Spleen (tissue), 11 donors: Measurements from ENCODE around the gene HOXC5. TPM values are rescaled to one million over a fixed set of nuclear protein-coding genes. Genes with fewer than 3 reads are reported as not detected.

Source experiments
- DNase-seq: peaks from one replicate; pipeline ENCODE4 v3.0.0-alpha.2; 2020
- H3K27ac ChIP-seq, 8 donors: fragments of 200-600 bp; sonication (generic) in 7 of 8; 1 replicate in 4 of 8; 2 replicates in 4 of 8; pipeline versions ENCODE4 v1.5.0 to v1.8.0; 2016 to 2021; ENCODE audit warnings: inconsistent platforms in 4 of 8, mild to moderate bottlenecking in 4 of 8, moderate library complexity in 1 of 8
- H3K27me3 ChIP-seq, 7 donors: fragments of 200-600 bp; sonication (generic) in 6 of 7; replicated peaks in 1 of 7; 1 replicate in 4 of 7; 2 replicates in 3 of 7; pipeline versions ENCODE4 v1.5.0 to v1.8.0; 2016 to 2021; ENCODE audit warnings: inconsistent platforms in 3 of 7, mild to moderate bottlenecking in 1 of 7
- H3K36me3 ChIP-seq, 6 donors: fragments of 200-600 bp; sonication (generic) in 5 of 6; 1 replicate in 4 of 6; 2 replicates in 2 of 6; pipeline versions ENCODE4 v1.5.0 to v1.8.0; 2016 to 2021; ENCODE audit warnings: inconsistent platforms in 2 of 6
- H3K4me1 ChIP-seq, 6 donors: fragments of 200-600 bp; sonication (generic) in 5 of 6; 1 replicate in 3 of 6; 2 replicates in 3 of 6; pipeline versions ENCODE4 v1.5.0 to v1.8.0; 2016 to 2021; ENCODE audit warnings: inconsistent platforms in 3 of 6
- H3K4me3 ChIP-seq, 8 donors: fragments of 200-600 bp; sonication (generic) in 7 of 8; 1 replicate in 4 of 8; 2 replicates in 4 of 8; pipeline versions ENCODE4 v1.5.0 to v1.8.0; 2016 to 2021; ENCODE audit warnings: inconsistent platforms in 4 of 8, mild to moderate bottlenecking in 4 of 8, moderate library complexity in 2 of 8
- H3K9me3 ChIP-seq, 8 donors: fragments of 200-600 bp; sonication (generic) in 7 of 8; 1 replicate in 4 of 8; 2 replicates in 4 of 8; pipeline versions ENCODE4 v1.5.0 to v1.8.0; 2016 to 2021; ENCODE audit warnings: inconsistent platforms in 4 of 8
- CTCF ChIP-seq, 11 experiments: fragments of 200-600 bp in 7 of 11; fragments of 450-650 bp in 4 of 11; sonication (generic) in 4 of 11; IDR thresholded peaks in 8 of 11; conservative IDR thresholded peaks in 3 of 11; 1 replicate in 7 of 11; 2 replicates in 4 of 11; pipeline versions ENCODE4 v1.4.0 to v1.8.0; 2016 to 2021; ENCODE audit warnings: antibody characterized with exemption in 11 of 11, inconsistent platforms in 4 of 11, mild to moderate bottlenecking in 1 of 11
- POLR2A ChIP-seq, 3 donors: fragments of 450-650 bp; IDR thresholded peaks; one replicate each; pipeline ENCODE4 v1.5.1; 2017; ENCODE audit warnings: antibody characterized with exemption in 3 of 3, mild to moderate bottlenecking in 1 of 3
- POLR2AphosphoS5 ChIP-seq, 3 donors: sonication (generic); formaldehyde crosslinking; IDR thresholded peaks; one replicate each; pipeline ENCODE4 v1.5.1; 2017; ENCODE audit warnings: antibody characterized with exemption in 3 of 3
- WGBS, 5 donors: extraction: QIAGEN DNeasy Blood & Tissue Kit in 3 of 5; methylation state at CpG; one replicate each; pipeline versions ENCODE4 v1.1.5 to v1.1.7; 2013 to 2018; 5-methylcytosine and 5-hydroxymethylcytosine counted together
- intact Hi-C: fragments of 100-400 bp; cut with DNase I; formaldehyde crosslinking; loops from one replicate; pipeline ENCODE4 v1.15.0; 2023; ENCODE audit warnings: low total_unique reads
- polyA plus RNA-seq, 3 donors: library from polyadenylated mRNA; stranded (reverse); fragments of 200-250 nt; gene quantifications; one replicate each; pipeline ENCODE4 v1.2.1, GENCODE V29; 2013
- total RNA-seq, 7 donors: library from RNA; depleted of rRNA in 3 of 7; stranded (reverse); fragments of >200 nt in 3 of 7; fragmentation: NEBNext Ultra II Directional in 4 of 7; extraction: Animal tissue kit (Norgen Biotek cat#: 25700) in 4 of 7; gene quantifications; one replicate each; pipeline versions ENCODE4 v1.1.0 to v1.2.1, GENCODE V29; 2016 to 2021
- donor health status: healthy with polysubstance abuse.
- donor health status: DM: no; HTN: no; CAD: no; lungs with moderate emphysema.
- donor health status: DM: no; HTN: no; CAD: no.
- donor health status: Bipolar disorder and iron deficiency.
- donor health status: healthy.
- donor health status: DM: no; HTN: no; CAD: no.
- donor health status: DM: yes; HTN: yes; CAD: no.

Gene HOXC5
- total and polyA plus RNA-seq, 10 donors = 0.06 TPM; not detected in 9

- no peak for DNase-seq
- Histone ChIP-seq H3K9me3 (peaks cover 0 to 1% (median 0%) of the 10 kb centered on the region in 8 donors), H3K27me3 (peaks cover 33 to 100% (median 100%) of the 10 kb centered on the region in 7 donors), H3K27ac (no peak overlapping the region), H3K4me1 (peaks cover 18 to 43% (median 37%) of the 10 kb centered on the region in 6 donors), H3K36me3 (no peaks in the 10 kb centered on the region), H3K4me3 (no peak overlapping the region)
- intact Hi-C loops = no loop called here
- TF ChIP-seq POLR2AphosphoS5 (IDR thresholded peaks at IDR 0.05) (no peak), POLR2A (IDR thresholded peaks at IDR 0.05) (no peak), CTCF (IDR thresholded peaks at IDR 0.05 in 8 of 11, conservative IDR thresholded peaks at IDR 0.05 in 3 of 11) (no peak)
- WGBS, 5 donors = 6 to 17% (median 9%) methylated on average over 27 of the region's 27 CpGs
These were observed 42.4 kb upstream of the HOXC5 start for GRCh38 chr12:53990311-53991076.

- H3K4me3 ChIP-seq = no peak overlapping the region
- intact Hi-C loops = no loop called here
- peaks cover 15 to 43% (median 36%) of the 10 kb centered on the region in 6 donors for H3K4me1 ChIP-seq
- H3K27ac ChIP-seq = no peak overlapping the region
- no peak for TF ChIP-seq POLR2A (IDR thresholded peaks at IDR 0.05)
- TF ChIP-seq CTCF (IDR thresholded peaks at IDR 0.05 in 8 of 11, conservative IDR thresholded peaks at IDR 0.05 in 3 of 11) = no peak
- no peak for TF ChIP-seq POLR2AphosphoS5 (IDR thresholded peaks at IDR 0.05)
- no peak for DNase-seq
- no peaks in the 10 kb centered on the region for H3K36me3 ChIP-seq
- no peaks in the 10 kb centered on the region for H3K9me3 ChIP-seq
- 1 to 6% (median 4%) methylated on average over 8 of the region's 8 CpGs for WGBS, 5 donors
- peaks cover 30 to 100% (median 100%) of the 10 kb centered on the region in 7 donors for H3K27me3 ChIP-seq
These were observed 41.8 kb upstream of the HOXC5 start for GRCh38 chr12:53991077-53991460.

- intact Hi-C loops = no loop called here
- Histone ChIP-seq H3K9me3 (no peaks in the 10 kb centered on the region), H3K4me1 (peaks cover 14 to 49% (median 40%) of the 10 kb centered on the region in 6 donors), H3K27me3 (peaks cover 22 to 100% (median 100%) of the 10 kb centered on the region in 7 donors), H3K27ac (no peak overlapping the region), H3K4me3 (no peak overlapping the region), H3K36me3 (no peaks in the 10 kb centered on the region)
- TF ChIP-seq POLR2A (IDR thresholded peaks at IDR 0.05) (no peak), POLR2AphosphoS5 (IDR thresholded peaks at IDR 0.05) (no peak)
- 30 to 39% (median 35%) methylated on average over 7 of the region's 7 CpGs for WGBS, 5 donors
- DNase-seq = no peak
These were observed 40.4 kb upstream of the HOXC5 start for GRCh38 chr12:53992377-53992889.

- TF ChIP-seq CTCF (IDR thresholded peaks at IDR 0.05 in 8 of 11, conservative IDR thresholded peaks at IDR 0.05 in 3 of 11) (no peak), POLR2A (IDR thresholded peaks at IDR 0.05) (no peak), POLR2AphosphoS5 (IDR thresholded peaks at IDR 0.05) (no peak)
- no peak overlapping the region for H3K4me3 ChIP-seq
- H3K36me3 ChIP-seq = no peaks in the 10 kb centered on the region
- DNase-seq = no peak
- no peak overlapping the region for H3K27ac ChIP-seq
- H3K4me1 ChIP-seq = peaks cover 14 to 53% (median 44%) of the 10 kb centered on the region in 6 donors
- 26 to 33% (median 29%) methylated on average over 18 of the region's 18 CpGs for WGBS, 5 donors
- intact Hi-C loops = no loop called here
- peaks cover 17 to 100% (median 100%) of the 10 kb centered on the region in 7 donors for H3K27me3 ChIP-seq
- H3K9me3 ChIP-seq = no peaks in the 10 kb centered on the region
These were observed 39.5 kb upstream of the HOXC5 start for GRCh38 chr12:53993162-53994008.
